Measurements from ENCODE around the gene ABLIM2. TPM values are rescaled to one million over a fixed set of nuclear protein-coding genes. Genes with fewer than 3 reads are reported as not detected.

Gene ABLIM2
- total and polyA plus RNA-seq, 2 experiments from 2014 or later: 1.5 to 4.3 TPM

DNA sequence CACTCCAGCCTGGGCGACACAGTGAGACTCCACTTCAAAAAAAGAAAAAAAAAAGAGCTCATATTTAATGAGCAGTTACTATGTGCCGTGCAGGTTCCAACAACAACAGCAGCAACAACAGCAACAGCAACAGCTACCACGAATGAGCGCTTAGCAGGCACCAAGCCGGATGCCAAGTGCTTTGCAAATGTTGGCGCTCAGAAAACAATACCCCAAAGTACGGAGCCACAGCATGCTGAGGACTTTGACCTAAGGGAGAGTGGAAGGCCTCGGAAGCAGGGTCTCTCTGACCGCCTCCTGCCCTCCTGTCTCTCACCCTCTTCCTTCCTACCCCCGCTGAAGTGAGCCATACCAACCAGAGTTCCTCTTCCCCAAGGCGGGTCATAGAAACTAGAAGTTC is 116.7 kb downstream of the ABLIM2 start (continued):
- no peak for TF ChIP-seq NANOG (IDR thresholded peaks at IDR 0.05; ENCODE audit: borderline replicate concordance)
- no peak for TF ChIP-seq POLR2AphosphoS5 (IDR thresholded peaks at IDR 0.05; ENCODE audit: low read depth)
- TF ChIP-seq, protein P1, sequence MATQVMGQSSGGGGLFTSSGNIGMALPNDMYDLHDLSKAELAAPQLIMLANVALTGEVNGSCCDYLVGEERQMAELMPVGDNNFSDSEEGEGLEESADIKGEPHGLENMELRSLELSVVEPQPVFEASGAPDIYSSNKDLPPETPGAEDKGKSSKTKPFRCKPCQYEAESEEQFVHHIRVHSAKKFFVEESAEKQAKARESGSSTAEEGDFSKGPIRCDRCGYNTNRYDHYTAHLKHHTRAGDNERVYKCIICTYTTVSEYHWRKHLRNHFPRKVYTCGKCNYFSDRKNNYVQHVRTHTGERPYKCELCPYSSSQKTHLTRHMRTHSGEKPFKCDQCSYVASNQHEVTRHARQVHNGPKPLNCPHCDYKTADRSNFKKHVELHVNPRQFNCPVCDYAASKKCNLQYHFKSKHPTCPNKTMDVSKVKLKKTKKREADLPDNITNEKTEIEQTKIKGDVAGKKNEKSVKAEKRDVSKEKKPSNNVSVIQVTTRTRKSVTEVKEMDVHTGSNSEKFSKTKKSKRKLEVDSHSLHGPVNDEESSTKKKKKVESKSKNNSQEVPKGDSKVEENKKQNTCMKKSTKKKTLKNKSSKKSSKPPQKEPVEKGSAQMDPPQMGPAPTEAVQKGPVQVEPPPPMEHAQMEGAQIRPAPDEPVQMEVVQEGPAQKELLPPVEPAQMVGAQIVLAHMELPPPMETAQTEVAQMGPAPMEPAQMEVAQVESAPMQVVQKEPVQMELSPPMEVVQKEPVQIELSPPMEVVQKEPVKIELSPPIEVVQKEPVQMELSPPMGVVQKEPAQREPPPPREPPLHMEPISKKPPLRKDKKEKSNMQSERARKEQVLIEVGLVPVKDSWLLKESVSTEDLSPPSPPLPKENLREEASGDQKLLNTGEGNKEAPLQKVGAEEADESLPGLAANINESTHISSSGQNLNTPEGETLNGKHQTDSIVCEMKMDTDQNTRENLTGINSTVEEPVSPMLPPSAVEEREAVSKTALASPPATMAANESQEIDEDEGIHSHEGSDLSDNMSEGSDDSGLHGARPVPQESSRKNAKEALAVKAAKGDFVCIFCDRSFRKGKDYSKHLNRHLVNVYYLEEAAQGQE (IDR thresholded peaks at IDR 0.05; ENCODE audit: unreplicated experiment): no peak
- TF ChIP-seq ZNF331 (CRISPR knock-in tag; IDR thresholded peaks at IDR 0.05; ENCODE audit: low read depth): no peak
- TF ChIP-seq, protein P2, sequence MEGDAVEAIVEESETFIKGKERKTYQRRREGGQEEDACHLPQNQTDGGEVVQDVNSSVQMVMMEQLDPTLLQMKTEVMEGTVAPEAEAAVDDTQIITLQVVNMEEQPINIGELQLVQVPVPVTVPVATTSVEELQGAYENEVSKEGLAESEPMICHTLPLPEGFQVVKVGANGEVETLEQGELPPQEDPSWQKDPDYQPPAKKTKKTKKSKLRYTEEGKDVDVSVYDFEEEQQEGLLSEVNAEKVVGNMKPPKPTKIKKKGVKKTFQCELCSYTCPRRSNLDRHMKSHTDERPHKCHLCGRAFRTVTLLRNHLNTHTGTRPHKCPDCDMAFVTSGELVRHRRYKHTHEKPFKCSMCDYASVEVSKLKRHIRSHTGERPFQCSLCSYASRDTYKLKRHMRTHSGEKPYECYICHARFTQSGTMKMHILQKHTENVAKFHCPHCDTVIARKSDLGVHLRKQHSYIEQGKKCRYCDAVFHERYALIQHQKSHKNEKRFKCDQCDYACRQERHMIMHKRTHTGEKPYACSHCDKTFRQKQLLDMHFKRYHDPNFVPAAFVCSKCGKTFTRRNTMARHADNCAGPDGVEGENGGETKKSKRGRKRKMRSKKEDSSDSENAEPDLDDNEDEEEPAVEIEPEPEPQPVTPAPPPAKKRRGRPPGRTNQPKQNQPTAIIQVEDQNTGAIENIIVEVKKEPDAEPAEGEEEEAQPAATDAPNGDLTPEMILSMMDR (conservative IDR thresholded peaks at IDR 0.05; ENCODE audit: low read depth in 2 of 2): no peak
- TF ChIP-seq EZH2 (IDR thresholded peaks at IDR 0.05; ENCODE audit: low read depth, unreplicated experiment): no peak
- TF ChIP-seq, protein P3, sequence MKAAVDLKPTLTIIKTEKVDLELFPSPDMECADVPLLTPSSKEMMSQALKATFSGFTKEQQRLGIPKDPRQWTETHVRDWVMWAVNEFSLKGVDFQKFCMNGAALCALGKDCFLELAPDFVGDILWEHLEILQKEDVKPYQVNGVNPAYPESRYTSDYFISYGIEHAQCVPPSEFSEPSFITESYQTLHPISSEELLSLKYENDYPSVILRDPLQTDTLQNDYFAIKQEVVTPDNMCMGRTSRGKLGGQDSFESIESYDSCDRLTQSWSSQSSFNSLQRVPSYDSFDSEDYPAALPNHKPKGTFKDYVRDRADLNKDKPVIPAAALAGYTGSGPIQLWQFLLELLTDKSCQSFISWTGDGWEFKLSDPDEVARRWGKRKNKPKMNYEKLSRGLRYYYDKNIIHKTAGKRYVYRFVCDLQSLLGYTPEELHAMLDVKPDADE (IDR thresholded peaks at IDR 0.05): no peak

DNA sequence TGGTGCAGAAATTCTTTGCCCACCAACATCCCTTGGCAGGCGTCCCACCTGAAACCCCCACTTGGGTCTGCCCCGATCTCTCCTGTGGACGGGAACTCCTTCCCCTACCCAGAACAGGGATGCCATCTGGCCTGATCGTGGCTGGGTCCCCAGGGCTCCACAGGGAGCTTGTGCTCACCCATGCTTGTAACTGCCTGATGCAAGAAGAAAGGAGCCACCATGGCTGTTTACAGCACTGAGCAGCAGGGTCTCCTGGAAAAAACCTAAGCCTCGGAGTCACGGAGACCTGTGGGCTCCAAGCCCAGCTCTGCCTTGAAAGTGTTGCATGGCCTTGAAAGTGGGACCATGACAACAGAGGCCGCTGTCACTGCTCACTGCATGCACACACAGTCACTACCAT is 117.4 kb downstream of the ABLIM2 start:
- no peaks in the 10 kb centered on the region for H3K9me3 Mint-ChIP-seq
- ATAC-seq (no peak), DNase-seq (ENCODE audit: low spot score) (no peak)
- no peaks in the 10 kb centered on the region; the same call in 1 of the 2 replicates for H4K20me1 ChIP-seq (replicated peaks; ENCODE audit: insufficient read depth)
- no peak overlapping the region for H3K4me3 ChIP-seq
- H3K27ac ChIP-seq (ENCODE audit: low read depth): no peak overlapping the region
- H3K27me3 Mint-ChIP-seq (ENCODE audit: insufficient read depth, low read depth, poor library complexity): peaks cover 5% of the 10 kb centered on the region
- no peaks in the 10 kb centered on the region for H3K79me2 ChIP-seq (replicated peaks; ENCODE audit: insufficient read depth)
- H3K27ac Mint-ChIP-seq: no peak overlapping the region
- no peaks in the 10 kb centered on the region for H3F3A ChIP-seq (replicated peaks; ENCODE audit: low read depth)
- no peaks in the 10 kb centered on the region for H3K27me3 ChIP-seq (ENCODE audit: insufficient read depth)
- H3K4me2 ChIP-seq: no peak overlapping the region
- TF ChIP-seq CREB1 (CRISPR knock-in tag; IDR thresholded peaks at IDR 0.05; ENCODE audit: low read depth) (no peak), POLR2AphosphoS5 (IDR thresholded peaks at IDR 0.05; ENCODE audit: low read depth) (no peak), EZH2 (IDR thresholded peaks at IDR 0.05; ENCODE audit: low read depth, unreplicated experiment) (no peak), ZNF114 (CRISPR knock-in tag; IDR thresholded peaks at IDR 0.05) (no peak), EZH2phosphoT487 (IDR thresholded peaks at IDR 0.05; ENCODE audit: unreplicated experiment) (no peak), NANOG (IDR thresholded peaks at IDR 0.05; ENCODE audit: borderline replicate concordance) (no peak)
- TF ChIP-seq, protein P2 (conservative IDR thresholded peaks at IDR 0.05; ENCODE audit: low read depth in 2 of 2): no peak
- no peaks in the 10 kb centered on the region for H3K36me3 ChIP-seq (ENCODE audit: insufficient read depth)
- H3K4me1 ChIP-seq (ENCODE audit: insufficient read depth): no peaks in the 10 kb centered on the region
- no peak overlapping the region for H2AFZ ChIP-seq
- no peaks in the 10 kb centered on the region for H3K9me2 ChIP-seq (ENCODE audit: insufficient read depth)
- H3K4me1 Mint-ChIP-seq: peaks cover 16% of the 10 kb centered on the region
- no peaks in the 10 kb centered on the region for H3K36me3 Mint-ChIP-seq (ENCODE audit: low read depth)
- H3K4me3 Mint-ChIP-seq: no peak overlapping the region
